A673 (cell line): ENCODE results near the gene TRMT2B.

Source experiments
- EZH2 ChIP-seq: fragments of 200-600 bp; sonication (generic); IDR thresholded peaks from 2 replicates; pipeline ENCODE4 v1.6.1; 2017; ENCODE audit warnings: borderline replicate concordance, low read depth, mild to moderate bottlenecking, mixed read lengths, antibody characterized with exemption, low read length; ENCODE audit not compliant: poor library complexity, severe bottlenecking
- TF ChIP-seq, protein P1 (sequence below): fragments of 300-800, 200-600 bp; sonication (generic); conservative IDR thresholded peaks from 2 replicates; pipeline ENCODE4 v1.5.1; 2017; ENCODE audit warnings: low read depth, mild to moderate bottlenecking, antibody characterized with exemption, low read length, moderate library complexity, mixed read lengths

DNA sequence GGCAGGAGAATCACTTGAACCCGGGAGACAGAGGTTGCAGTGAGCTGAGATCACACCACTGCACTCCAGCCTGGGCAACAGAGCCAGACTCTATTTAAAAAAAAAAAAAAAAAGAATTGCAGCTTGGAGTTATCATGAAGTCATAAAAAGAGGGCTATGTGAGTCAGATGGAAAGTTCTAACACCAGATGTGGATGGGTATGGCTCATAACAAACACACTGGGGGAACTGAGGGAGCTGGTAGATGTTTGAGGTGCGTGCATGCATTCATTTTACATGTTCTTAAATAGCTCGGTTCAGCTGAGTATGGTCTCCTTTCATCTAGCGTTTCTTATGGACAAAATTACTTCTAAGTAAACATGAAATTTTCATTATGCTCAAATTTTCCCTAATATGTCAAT, 11.7 kb downstream of the TRMT2B start:
- TF ChIP-seq, protein P1, sequence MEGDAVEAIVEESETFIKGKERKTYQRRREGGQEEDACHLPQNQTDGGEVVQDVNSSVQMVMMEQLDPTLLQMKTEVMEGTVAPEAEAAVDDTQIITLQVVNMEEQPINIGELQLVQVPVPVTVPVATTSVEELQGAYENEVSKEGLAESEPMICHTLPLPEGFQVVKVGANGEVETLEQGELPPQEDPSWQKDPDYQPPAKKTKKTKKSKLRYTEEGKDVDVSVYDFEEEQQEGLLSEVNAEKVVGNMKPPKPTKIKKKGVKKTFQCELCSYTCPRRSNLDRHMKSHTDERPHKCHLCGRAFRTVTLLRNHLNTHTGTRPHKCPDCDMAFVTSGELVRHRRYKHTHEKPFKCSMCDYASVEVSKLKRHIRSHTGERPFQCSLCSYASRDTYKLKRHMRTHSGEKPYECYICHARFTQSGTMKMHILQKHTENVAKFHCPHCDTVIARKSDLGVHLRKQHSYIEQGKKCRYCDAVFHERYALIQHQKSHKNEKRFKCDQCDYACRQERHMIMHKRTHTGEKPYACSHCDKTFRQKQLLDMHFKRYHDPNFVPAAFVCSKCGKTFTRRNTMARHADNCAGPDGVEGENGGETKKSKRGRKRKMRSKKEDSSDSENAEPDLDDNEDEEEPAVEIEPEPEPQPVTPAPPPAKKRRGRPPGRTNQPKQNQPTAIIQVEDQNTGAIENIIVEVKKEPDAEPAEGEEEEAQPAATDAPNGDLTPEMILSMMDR: no peak
- no peak for TF ChIP-seq EZH2
